HEK293 (cell line): ENCODE results near the gene DNAJB1.

Source experiments
- GLI2 ChIP-seq: fragments of 450-650 bp; formaldehyde crosslinking; IDR thresholded peaks from 2 replicates; pipeline ENCODE4; 2017; ENCODE audit warnings: missing biosample characterization, missing genetic modification characterization, low read depth, borderline replicate concordance
- KLF1 ChIP-seq: fragments of 450-650 bp; formaldehyde crosslinking; IDR thresholded peaks from 2 replicates; pipeline ENCODE4 v1.5.1; 2016; ENCODE audit warnings: missing biosample characterization, missing genetic modification characterization
- KLF10 ChIP-seq: fragments of 450-650 bp; IDR thresholded peaks from 2 replicates; pipeline ENCODE4 v1.5.1; 2018; ENCODE audit warnings: missing biosample characterization, mild to moderate bottlenecking, missing genetic modification characterization
- KLF9 ChIP-seq: fragments of 450-650 bp; formaldehyde crosslinking; IDR thresholded peaks from 2 replicates; pipeline ENCODE4 v1.5.1; 2016; ENCODE audit warnings: missing biosample characterization, missing genetic modification characterization, low read depth
- PRDM1 ChIP-seq: fragments of 450-650 bp; formaldehyde crosslinking; IDR thresholded peaks from 2 replicates; pipeline ENCODE4; 2016; ENCODE audit warnings: missing biosample characterization, missing genetic modification characterization
- REST ChIP-seq: fragments of 450-650 bp; formaldehyde crosslinking; IDR thresholded peaks from 2 replicates; pipeline ENCODE4 v1.5.1; 2016; ENCODE audit warnings: missing biosample characterization, missing genetic modification characterization
- SP3 ChIP-seq: fragments of 450-650 bp; formaldehyde crosslinking; IDR thresholded peaks from 2 replicates; pipeline ENCODE4 v1.5.1; 2016; ENCODE audit warnings: missing biosample characterization, missing genetic modification characterization
- SP7 ChIP-seq: fragments of 450-650 bp; formaldehyde crosslinking; IDR thresholded peaks from 2 replicates; pipeline ENCODE4 v1.5.1; 2016; ENCODE audit warnings: missing biosample characterization, missing genetic modification characterization
- TCF7L2 ChIP-seq: IDR thresholded peaks from 2 replicates; pipeline ENCODE4 v1.6.1; 2011; ENCODE audit warnings: low read depth, mild to moderate bottlenecking, inconsistent platforms, low read length, moderate library complexity, borderline replicate concordance
- ZBTB20 ChIP-seq: fragments of 450-650 bp; formaldehyde crosslinking; IDR thresholded peaks from 2 replicates; pipeline ENCODE4 v1.5.1; 2016; ENCODE audit warnings: missing biosample characterization, missing genetic modification characterization
- ZNF133 ChIP-seq: fragments of 450-650 bp; formaldehyde crosslinking; IDR thresholded peaks from 2 replicates; pipeline ENCODE4 v1.5.1; 2016; ENCODE audit warnings: missing biosample characterization, missing genetic modification characterization
- ZNF184 ChIP-seq: fragments of 450-650 bp; IDR thresholded peaks from 2 replicates; pipeline ENCODE4 v1.5.1; 2018; ENCODE audit warnings: missing biosample characterization, mild to moderate bottlenecking, missing genetic modification characterization
- ZNF239 ChIP-seq: fragments of 450-650 bp; formaldehyde crosslinking; IDR thresholded peaks from 2 replicates; pipeline ENCODE4 v1.5.1; 2016; ENCODE audit warnings: missing biosample characterization, missing genetic modification characterization
- ZNF292 ChIP-seq: fragments of 450-650 bp; formaldehyde crosslinking; IDR thresholded peaks from 2 replicates; pipeline ENCODE4 v1.5.1; 2016; ENCODE audit warnings: low read depth, missing biosample characterization, missing genetic modification characterization, borderline replicate concordance
- ZNF341 ChIP-seq: fragments of 450-650 bp; formaldehyde crosslinking; IDR thresholded peaks from 2 replicates; pipeline ENCODE4; 2016; ENCODE audit warnings: low read depth, missing biosample characterization, missing genetic modification characterization
- ZNF501 ChIP-seq: fragments of 450-650 bp; formaldehyde crosslinking; IDR thresholded peaks from 2 replicates; pipeline ENCODE4 v1.5.1; 2016; ENCODE audit warnings: missing biosample characterization, missing genetic modification characterization
- ZNF514 ChIP-seq: fragments of 450-650 bp; formaldehyde crosslinking; IDR thresholded peaks from 2 replicates; pipeline ENCODE4 v1.5.1; 2016; ENCODE audit warnings: missing biosample characterization, missing genetic modification characterization
- ZNF585B ChIP-seq: fragments of 450-650 bp; formaldehyde crosslinking; IDR thresholded peaks from 2 replicates; pipeline ENCODE4 v1.5.1; 2016; ENCODE audit warnings: missing biosample characterization, missing genetic modification characterization
- ZNF626 ChIP-seq: fragments of 450-650 bp; sonication (Bioruptor Pico); formaldehyde crosslinking; IDR thresholded peaks from 2 replicates; pipeline ENCODE4 v1.5.1; 2018; ENCODE audit warnings: missing biosample characterization, missing genetic modification characterization, inconsistent platforms
- ZNF654 ChIP-seq: fragments of 450-650 bp; formaldehyde crosslinking; IDR thresholded peaks from 2 replicates; pipeline ENCODE4 v1.5.1; 2016; ENCODE audit warnings: low read depth, missing biosample characterization, missing genetic modification characterization
- ZNF677 ChIP-seq: fragments of 450-650 bp; IDR thresholded peaks from 2 replicates; pipeline ENCODE4 v1.5.0; 2018; ENCODE audit warnings: missing biosample characterization, mild to moderate bottlenecking, missing genetic modification characterization, moderate library complexity
- ZNF692 ChIP-seq: fragments of 450-650 bp; formaldehyde crosslinking; IDR thresholded peaks from 2 replicates; pipeline ENCODE4 v1.5.1; 2016; ENCODE audit warnings: missing biosample characterization, missing genetic modification characterization
- ZNF791 ChIP-seq: fragments of 450-650 bp; formaldehyde crosslinking; IDR thresholded peaks from 2 replicates; pipeline ENCODE4 v1.5.1; 2016; ENCODE audit warnings: missing biosample characterization, missing genetic modification characterization
- ZNF837 ChIP-seq: fragments of 450-650 bp; formaldehyde crosslinking; IDR thresholded peaks from 2 replicates; pipeline ENCODE4 v1.5.1; 2016; ENCODE audit warnings: missing biosample characterization, missing genetic modification characterization
- ZSCAN4 ChIP-seq: fragments of 450-650 bp; formaldehyde crosslinking; IDR thresholded peaks from 2 replicates; pipeline ENCODE4 v1.5.1; 2017; ENCODE audit warnings: missing biosample characterization, missing genetic modification characterization
- TF ChIP-seq, protein P1 (sequence below): fragments of 450-650 bp; formaldehyde crosslinking; IDR thresholded peaks from 2 replicates; pipeline ENCODE4 v1.5.1; 2016; ENCODE audit warnings: missing biosample characterization, missing genetic modification characterization, borderline replicate concordance
- TF ChIP-seq, protein P2 (sequence below): fragments of 450-650 bp; formaldehyde crosslinking; IDR thresholded peaks from 2 replicates; pipeline ENCODE4 v1.5.1; 2016; ENCODE audit warnings: missing biosample characterization, missing genetic modification characterization
- TF ChIP-seq, protein P3 (sequence below): fragments of 450-650 bp; formaldehyde crosslinking; IDR thresholded peaks from 2 replicates; pipeline ENCODE4 v1.5.1; 2016; ENCODE audit warnings: missing biosample characterization, missing genetic modification characterization, low read depth

The DNAJB1 gene

GRCh38 chr19:14505488-14506239 lies 12.5 kb downstream of the DNAJB1 start (continued):
- no peak for TF ChIP-seq ZNF341 (tag by site-specific recombination)
- peak; percentile 43; the same call in 1 of the 2 replicates for TF ChIP-seq KLF1
- TF ChIP-seq ZNF692 (tag by site-specific recombination): no peak
- no peak for TF ChIP-seq ZNF133
- TF ChIP-seq KLF10: no peak
- no peak for TF ChIP-seq ZNF501 (tag by site-specific recombination)
- TF ChIP-seq, protein P1, sequence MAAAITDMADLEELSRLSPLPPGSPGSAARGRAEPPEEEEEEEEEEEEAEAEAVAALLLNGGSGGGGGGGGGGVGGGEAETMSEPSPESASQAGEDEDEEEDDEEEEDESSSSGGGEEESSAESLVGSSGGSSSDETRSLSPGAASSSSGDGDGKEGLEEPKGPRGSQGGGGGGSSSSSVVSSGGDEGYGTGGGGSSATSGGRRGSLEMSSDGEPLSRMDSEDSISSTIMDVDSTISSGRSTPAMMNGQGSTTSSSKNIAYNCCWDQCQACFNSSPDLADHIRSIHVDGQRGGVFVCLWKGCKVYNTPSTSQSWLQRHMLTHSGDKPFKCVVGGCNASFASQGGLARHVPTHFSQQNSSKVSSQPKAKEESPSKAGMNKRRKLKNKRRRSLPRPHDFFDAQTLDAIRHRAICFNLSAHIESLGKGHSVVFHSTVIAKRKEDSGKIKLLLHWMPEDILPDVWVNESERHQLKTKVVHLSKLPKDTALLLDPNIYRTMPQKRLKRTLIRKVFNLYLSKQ (tag by site-specific recombination): no peak
- TF ChIP-seq GLI2 (tag by site-specific recombination): no peak
- TF ChIP-seq PRDM1: peak; percentile 48; the same call in 1 of the 2 replicates
- TF ChIP-seq ZNF626 (tag by site-specific recombination): no peak
- no peak for TF ChIP-seq ZNF837
- TF ChIP-seq ZNF239 (tag by site-specific recombination): no peak
- TF ChIP-seq KLF9: 0 out of 2 replicates have a peak, but pooled peaks have one; percentile 10
- 0 out of 2 replicates have a peak, but pooled peaks have one; percentile 15 for TF ChIP-seq SP7 (tag by site-specific recombination)
- no peak for TF ChIP-seq ZBTB20 (tag by site-specific recombination)
- TF ChIP-seq, protein P2, sequence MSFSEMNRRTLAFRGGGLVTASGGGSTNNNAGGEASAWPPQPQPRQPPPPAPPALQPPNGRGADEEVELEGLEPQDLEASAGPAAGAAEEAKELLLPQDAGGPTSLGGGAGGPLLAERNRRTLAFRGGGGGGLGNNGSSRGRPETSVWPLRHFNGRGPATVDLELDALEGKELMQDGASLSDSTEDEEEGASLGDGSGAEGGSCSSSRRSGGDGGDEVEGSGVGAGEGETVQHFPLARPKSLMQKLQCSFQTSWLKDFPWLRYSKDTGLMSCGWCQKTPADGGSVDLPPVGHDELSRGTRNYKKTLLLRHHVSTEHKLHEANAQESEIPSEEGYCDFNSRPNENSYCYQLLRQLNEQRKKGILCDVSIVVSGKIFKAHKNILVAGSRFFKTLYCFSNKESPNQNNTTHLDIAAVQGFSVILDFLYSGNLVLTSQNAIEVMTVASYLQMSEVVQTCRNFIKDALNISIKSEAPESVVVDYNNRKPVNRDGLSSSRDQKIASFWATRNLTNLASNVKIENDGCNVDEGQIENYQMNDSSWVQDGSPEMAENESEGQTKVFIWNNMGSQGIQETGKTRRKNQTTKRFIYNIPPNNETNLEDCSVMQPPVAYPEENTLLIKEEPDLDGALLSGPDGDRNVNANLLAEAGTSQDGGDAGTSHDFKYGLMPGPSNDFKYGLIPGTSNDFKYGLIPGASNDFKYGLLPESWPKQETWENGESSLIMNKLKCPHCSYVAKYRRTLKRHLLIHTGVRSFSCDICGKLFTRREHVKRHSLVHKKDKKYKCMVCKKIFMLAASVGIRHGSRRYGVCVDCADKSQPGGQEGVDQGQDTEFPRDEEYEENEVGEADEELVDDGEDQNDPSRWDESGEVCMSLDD (tag by site-specific recombination): peak; percentile 74; the same call in 1 of the 2 replicates
- no peak for TF ChIP-seq ZNF514 (tag by site-specific recombination)
- peak; percentile 39 for TF ChIP-seq SP3 (tag by site-specific recombination)
- TF ChIP-seq TCF7L2: no peak
- TF ChIP-seq ZNF677 (tag by site-specific recombination): no peak
- no peak for TF ChIP-seq REST
- no peak for TF ChIP-seq ZSCAN4 (tag by site-specific recombination)
- TF ChIP-seq ZNF654 (tag by site-specific recombination): 0 out of 2 replicates have a peak, but pooled peaks have one; percentile 1
- no peak for TF ChIP-seq ZNF791 (tag by site-specific recombination)
- TF ChIP-seq ZNF292 (tag by site-specific recombination): no peak
- TF ChIP-seq, protein P3, sequence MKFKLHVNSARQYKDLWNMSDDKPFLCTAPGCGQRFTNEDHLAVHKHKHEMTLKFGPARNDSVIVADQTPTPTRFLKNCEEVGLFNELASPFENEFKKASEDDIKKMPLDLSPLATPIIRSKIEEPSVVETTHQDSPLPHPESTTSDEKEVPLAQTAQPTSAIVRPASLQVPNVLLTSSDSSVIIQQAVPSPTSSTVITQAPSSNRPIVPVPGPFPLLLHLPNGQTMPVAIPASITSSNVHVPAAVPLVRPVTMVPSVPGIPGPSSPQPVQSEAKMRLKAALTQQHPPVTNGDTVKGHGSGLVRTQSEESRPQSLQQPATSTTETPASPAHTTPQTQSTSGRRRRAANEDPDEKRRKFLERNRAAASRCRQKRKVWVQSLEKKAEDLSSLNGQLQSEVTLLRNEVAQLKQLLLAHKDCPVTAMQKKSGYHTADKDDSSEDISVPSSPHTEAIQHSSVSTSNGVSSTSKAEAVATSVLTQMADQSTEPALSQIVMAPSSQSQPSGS (tag by site-specific recombination): no peak
- no peak for TF ChIP-seq ZNF184 (tag by site-specific recombination)
- no peak for TF ChIP-seq ZNF585B (tag by site-specific recombination)
